Urinary bladder (tissue), 4 donors: ENCODE results near the gene CELA3A. TPM values are rescaled to one million over a fixed set of nuclear protein-coding genes. Genes with fewer than 3 reads are reported as not detected.
"Not testable (repeated sequence)": the region's sequence is repeated elsewhere in the genome, so short reads cannot be mapped to it uniquely, and the experiment has no call there.

Source experiments
- DNase-seq: peaks from one replicate; pipeline ENCODE4 v3.0.0-alpha.2; 2015; ENCODE audit errors: extremely low spot score
- H3K27ac ChIP-seq: one replicate; pipeline ENCODE4 v1.5.1; 2013; ENCODE audit warnings: low read depth, mild to moderate bottlenecking, moderate library complexity
- H3K36me3 ChIP-seq: one replicate; pipeline ENCODE4 v1.6.1; 2013; ENCODE audit warnings: mild to moderate bottlenecking, moderate library complexity; ENCODE audit not compliant: insufficient read depth
- H3K4me1 ChIP-seq: one replicate; pipeline ENCODE4 v1.6.1; 2013; ENCODE audit warnings: mild to moderate bottlenecking, moderate library complexity; ENCODE audit not compliant: insufficient read depth
- H3K4me3 ChIP-seq: one replicate; pipeline ENCODE4 v1.5.1; 2013; ENCODE audit warnings: low read depth, low read length
- WGBS: extraction: QIAGEN DNeasy Blood & Tissue Kit; methylation state at CpG from one replicate; pipeline ENCODE4 v1.1.7; 2013; 5-methylcytosine and 5-hydroxymethylcytosine counted together
- polyA plus RNA-seq: library from polyadenylated mRNA; stranded (reverse); fragments of 200-250 nt; gene quantifications from one replicate; pipeline ENCODE4 v1.2.3, GENCODE V29; 2013
- total RNA-seq: library from RNA; depleted of rRNA; stranded (reverse); fragments of >200 nt; gene quantifications from one replicate; pipeline ENCODE4 v1.2.3, GENCODE V29; 2014
- donor health status: healthy with polysubstance abuse.
- donor health status: healthy.

The CELA3A gene
- total and polyA plus RNA-seq, 2 donors = 2.0 TPM; not detected in 1

- H3K4me3 ChIP-seq, H3K36me3 ChIP-seq, H3K4me1 ChIP-seq, DNase-seq, H3K27ac ChIP-seq: not testable (repeated sequence)
- WGBS = 92% methylated on average over 8 of the region's 8 CpGs
Observed at GRCh38 chr1:21994716-21995115, 6.7 kb upstream of the CELA3A start.

GRCh38 chr1:21996663-21996970, 4.8 kb upstream of the CELA3A start:
- H3K27ac ChIP-seq, H3K36me3 ChIP-seq, DNase-seq, H3K4me1 ChIP-seq, H3K4me3 ChIP-seq: not testable (repeated sequence)
- 90% methylated on average over 3 of the region's 3 CpGs for WGBS

DNA sequence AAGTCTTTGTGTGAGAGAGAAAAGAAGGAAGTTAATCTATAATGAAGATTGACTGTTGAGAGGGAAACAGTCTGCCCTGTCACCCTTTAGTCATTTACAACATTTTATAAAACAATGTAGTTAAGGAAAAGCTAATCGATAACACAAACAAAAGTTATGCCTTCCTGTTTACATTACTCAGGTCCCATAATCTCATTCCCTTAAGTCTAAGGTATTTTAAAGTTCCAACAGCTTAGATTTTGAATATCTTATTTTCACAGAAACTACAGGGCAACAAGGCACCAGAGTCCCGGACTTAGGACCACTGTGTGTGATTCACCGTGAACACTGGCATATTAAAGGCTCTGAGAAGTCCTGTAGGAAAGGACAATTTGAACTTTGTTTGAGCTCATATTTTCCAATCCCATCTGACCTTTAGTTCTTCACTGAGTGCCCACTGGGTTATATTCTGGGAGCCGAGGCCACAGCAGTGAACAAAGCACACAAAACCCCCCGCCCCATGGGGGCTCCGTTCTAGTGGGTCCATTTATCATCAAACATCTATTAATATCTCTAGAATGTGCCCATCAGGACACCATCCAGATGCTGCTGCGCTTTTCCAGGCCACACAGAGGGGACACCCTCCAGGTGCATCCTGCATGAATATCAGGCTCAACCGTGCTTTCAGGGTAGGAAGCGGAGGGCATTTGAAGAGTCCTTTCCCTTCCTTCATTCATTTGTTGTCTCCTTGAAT, 3.4 kb upstream of the CELA3A start:
- WGBS = 59% methylated on average over 9 of the region's 9 CpGs
- DNase-seq, H3K4me1 ChIP-seq, H3K4me3 ChIP-seq, H3K36me3 ChIP-seq, H3K27ac ChIP-seq: not testable (repeated sequence)

DNA sequence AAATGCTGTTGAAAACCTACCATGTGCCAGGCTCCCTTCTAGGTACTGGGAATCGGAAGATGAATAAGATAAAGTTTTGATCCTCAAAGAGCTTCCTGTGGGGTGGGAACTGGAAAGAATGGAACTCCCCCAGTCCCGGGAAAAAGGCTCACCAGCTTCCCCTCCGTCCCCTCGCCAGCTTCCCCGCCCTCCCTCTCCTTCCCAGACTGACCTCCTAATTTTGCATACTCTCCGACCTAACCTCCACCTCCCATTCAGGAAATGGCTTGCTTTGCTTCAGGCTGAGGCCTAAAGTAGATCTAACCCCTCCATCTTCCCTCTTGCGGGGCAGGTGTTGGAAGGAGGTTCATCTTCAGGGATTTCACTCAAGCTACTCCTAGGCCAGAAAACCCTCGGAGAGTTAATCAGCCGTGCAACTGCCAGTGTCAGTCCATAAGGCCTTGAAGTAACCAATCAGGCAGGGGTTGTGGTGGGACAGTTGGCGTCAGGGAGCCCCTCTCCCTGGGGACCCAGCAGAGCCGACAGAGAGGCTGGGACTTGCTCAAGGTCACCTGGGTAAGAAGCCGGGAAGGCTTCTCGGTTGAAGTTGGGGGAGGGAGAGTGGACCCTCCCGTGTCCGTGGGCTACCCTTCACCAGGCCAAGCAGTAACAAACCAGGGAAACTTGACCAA, 2.7 kb upstream of the CELA3A start:
- 75% methylated on average over 15 of the region's 15 CpGs for WGBS
- not testable (repeated sequence) for DNase-seq, H3K36me3 ChIP-seq

DNA sequence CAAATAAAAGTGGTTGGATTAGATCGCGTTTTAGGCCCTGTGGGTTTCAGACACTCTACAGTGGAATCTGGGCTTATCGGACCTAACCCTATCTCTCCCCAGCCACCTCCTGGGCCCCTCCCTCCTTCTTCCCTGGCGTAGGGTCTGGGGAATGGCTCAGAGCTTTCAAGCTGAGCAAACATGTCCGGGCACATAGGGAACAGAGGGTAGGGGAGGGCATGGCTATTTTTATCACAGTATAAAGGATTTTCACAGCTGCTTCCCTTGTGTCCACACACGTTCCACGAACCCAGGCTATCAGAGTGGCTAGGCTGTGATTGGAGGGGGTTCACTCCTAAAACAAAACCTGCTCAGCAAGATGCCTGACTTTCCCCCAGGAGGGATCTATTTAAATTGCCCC, 1.8 kb upstream of the CELA3A start:
- not testable (repeated sequence) for H3K4me3 ChIP-seq, H3K4me1 ChIP-seq, H3K36me3 ChIP-seq, H3K27ac ChIP-seq
- WGBS = 51% methylated on average over 7 of the region's 7 CpGs
- DNase-seq = peak; percentile 21

More for the DNA sequence above, 2.7 kb upstream of the CELA3A start:
- not testable (repeated sequence) for H3K27ac ChIP-seq, H3K4me1 ChIP-seq, H3K4me3 ChIP-seq

- H3K4me3 ChIP-seq, H3K36me3 ChIP-seq: not testable (repeated sequence)
- WGBS = 85% methylated on average over 5 of the region's 5 CpGs
Observed at GRCh38 chr1:22002461-22002860, 1.0 kb downstream of the CELA3A start.

DNA sequence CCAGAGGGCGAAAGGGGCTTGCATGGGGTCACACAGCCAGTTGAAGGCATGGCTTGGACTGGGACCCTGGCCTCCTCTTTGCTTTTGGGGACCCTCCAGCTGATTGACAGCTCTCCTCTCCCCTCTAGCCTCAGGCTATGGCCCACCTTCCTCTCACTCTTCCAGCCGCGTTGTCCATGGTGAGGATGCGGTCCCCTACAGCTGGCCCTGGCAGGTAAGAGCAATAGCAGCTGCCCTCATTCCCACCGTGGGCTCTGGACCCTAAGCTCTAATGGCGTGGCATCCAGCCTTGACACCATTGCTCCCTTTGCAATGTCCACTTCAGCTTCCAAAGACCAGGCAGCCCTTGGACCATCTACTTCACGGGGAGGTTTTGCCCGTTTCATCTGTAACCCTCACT, 1.4 kb downstream of the CELA3A start:
- H3K27ac ChIP-seq, H3K36me3 ChIP-seq, H3K4me3 ChIP-seq, H3K4me1 ChIP-seq, DNase-seq: not testable (repeated sequence)
- WGBS = 84% methylated on average over 8 of the region's 8 CpGs

More at GRCh38 chr1:22002461-22002860, 1.0 kb downstream of the CELA3A start:
- DNase-seq, H3K27ac ChIP-seq, H3K4me1 ChIP-seq: not testable (repeated sequence)

DNA sequence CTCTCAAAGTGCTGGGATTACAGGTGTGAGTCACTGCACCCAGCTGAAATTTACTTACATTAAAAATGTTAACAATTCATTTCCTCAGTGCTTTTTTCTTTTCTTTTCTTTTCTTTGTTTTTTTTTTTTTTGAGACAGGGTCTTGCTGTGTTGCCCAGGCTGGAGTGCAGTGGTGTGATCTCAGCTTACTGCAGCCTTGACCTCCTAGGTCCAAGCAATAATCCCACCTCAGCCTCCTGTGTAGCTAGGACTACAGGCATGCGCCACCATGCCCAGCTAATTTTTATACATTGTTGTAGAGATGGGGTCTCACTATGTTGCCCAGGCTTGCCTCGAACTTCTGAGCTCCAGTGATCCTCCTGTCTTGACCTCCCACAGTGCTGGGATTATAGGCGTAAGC, 2.5 kb downstream of the CELA3A start:
- 96% methylated on average over 3 of the region's 3 CpGs for WGBS

GRCh38 chr1:22005261-22006149, 4.0 kb downstream of the CELA3A start:
- WGBS = 66% methylated on average over 18 of the region's 18 CpGs
- H3K4me1 ChIP-seq, DNase-seq, H3K4me3 ChIP-seq, H3K27ac ChIP-seq, H3K36me3 ChIP-seq: not testable (repeated sequence)

More for the DNA sequence above, 2.5 kb downstream of the CELA3A start:
- not testable (repeated sequence) for H3K36me3 ChIP-seq, H3K4me1 ChIP-seq, DNase-seq, H3K4me3 ChIP-seq, H3K27ac ChIP-seq

DNA sequence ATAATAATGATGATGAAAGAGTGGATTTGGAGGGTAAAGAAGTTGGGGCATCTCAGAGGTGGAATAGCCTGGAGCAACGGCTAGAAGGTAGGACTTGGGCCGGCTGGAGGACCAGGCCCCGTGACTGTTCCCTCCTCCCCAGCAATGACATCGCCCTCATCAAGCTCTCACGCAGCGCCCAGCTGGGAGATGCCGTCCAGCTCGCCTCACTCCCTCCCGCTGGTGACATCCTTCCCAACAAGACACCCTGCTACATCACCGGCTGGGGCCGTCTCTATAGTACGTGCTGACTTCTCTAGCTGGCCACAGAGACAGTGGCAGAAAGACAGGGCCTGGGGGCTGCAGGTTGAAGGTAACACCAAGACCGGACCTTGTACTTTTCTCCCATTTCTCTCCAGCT, 5.3 kb downstream of the CELA3A start:
- WGBS = 70% methylated on average over 13 of the region's 13 CpGs
- H3K27ac ChIP-seq, DNase-seq, H3K4me3 ChIP-seq, H3K4me1 ChIP-seq, H3K36me3 ChIP-seq: not testable (repeated sequence)

DNA sequence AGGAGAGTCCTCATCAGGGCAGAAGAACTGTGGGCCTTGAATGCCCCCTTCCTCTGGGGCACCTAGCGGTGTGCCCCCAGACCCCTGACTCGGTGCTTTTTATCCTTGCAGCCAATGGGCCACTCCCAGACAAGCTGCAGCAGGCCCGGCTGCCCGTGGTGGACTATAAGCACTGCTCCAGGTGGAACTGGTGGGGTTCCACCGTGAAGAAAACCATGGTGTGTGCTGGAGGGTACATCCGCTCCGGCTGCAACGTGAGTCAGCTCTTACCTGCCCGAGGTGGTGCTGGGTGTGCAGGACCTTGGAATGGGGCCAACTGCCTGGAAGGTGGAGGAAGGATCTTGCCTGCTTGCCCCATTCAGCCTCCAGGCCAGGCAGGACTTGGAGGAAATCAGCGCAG, 5.8 kb downstream of the CELA3A start:
- WGBS = 81% methylated on average over 9 of the region's 10 CpGs
- H3K4me1 ChIP-seq, H3K4me3 ChIP-seq, H3K27ac ChIP-seq, DNase-seq, H3K36me3 ChIP-seq: not testable (repeated sequence)

DNA sequence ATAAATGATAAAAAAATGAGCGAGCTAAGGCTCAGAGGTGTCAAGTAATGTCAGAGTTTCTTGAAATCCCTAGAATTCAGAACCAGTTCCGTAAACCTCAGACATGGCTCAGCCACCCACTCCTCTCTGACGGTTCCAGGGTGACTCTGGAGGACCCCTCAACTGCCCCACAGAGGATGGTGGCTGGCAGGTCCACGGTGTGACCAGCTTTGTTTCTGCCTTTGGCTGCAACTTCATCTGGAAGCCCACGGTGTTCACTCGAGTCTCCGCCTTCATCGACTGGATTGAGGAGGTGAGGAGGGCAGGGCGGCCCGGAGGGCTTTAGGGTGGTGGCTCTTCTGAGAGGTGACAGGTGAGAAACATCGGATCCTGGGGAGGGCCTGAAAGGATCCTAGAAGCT, 8.1 kb downstream of the CELA3A start:
- H3K4me1 ChIP-seq, DNase-seq, H3K4me3 ChIP-seq, H3K27ac ChIP-seq, H3K36me3 ChIP-seq: not testable (repeated sequence)
- WGBS = 77% methylated on average over 10 of the region's 11 CpGs

GRCh38 chr1:22012752-22013151, 11.3 kb downstream of the CELA3A start:
- H3K4me3 ChIP-seq, H3K4me1 ChIP-seq, H3K27ac ChIP-seq, DNase-seq, H3K36me3 ChIP-seq: not testable (repeated sequence)
- WGBS = 65% methylated on average over 4 of the region's 4 CpGs
